Thyroid gland (tissue), 4 donors: ENCODE data around the gene ANKRD12. TPM values are rescaled to one million over a fixed set of nuclear protein-coding genes. Genes with fewer than 3 reads are reported as not detected.

ENCODE experiments used
- DNase-seq, 2 donors: peaks; one replicate each; pipeline ENCODE4 v3.0.0-alpha.2; 2019
- H3K27ac ChIP-seq, 3 donors: fragments of 200-600 bp; sonication (generic); 1 replicate in 2 of 3; 2 replicates in 1 of 3; pipeline ENCODE4 v1.5.1; 2016 to 2019; ENCODE audit warnings: mild to moderate bottlenecking in 1 of 3, moderate library complexity in 1 of 3
- H3K27me3 ChIP-seq: fragments of 200-600 bp; sonication (generic); one replicate; pipeline ENCODE4 v1.5.1; 2019
- H3K36me3 ChIP-seq, 2 donors: fragments of 200-600 bp; sonication (generic); one replicate each; pipeline ENCODE4 v1.5.1; 2016 to 2019
- H3K4me1 ChIP-seq, 2 donors: fragments of 200-600 bp; sonication (generic); one replicate each; pipeline ENCODE4 v1.5.1; 2017 to 2019
- H3K4me3 ChIP-seq, 3 donors: fragments of 200-600 bp; sonication (generic); replicated peaks in 1 of 3; 1 replicate in 2 of 3; 2 replicates in 1 of 3; pipeline ENCODE4 v1.5.1; 2016; ENCODE audit warnings: mild to moderate bottlenecking in 1 of 3
- H3K9me3 ChIP-seq: fragments of 200-600 bp; sonication (generic); one replicate; pipeline ENCODE4 v1.5.1; 2017
- POLR2A ChIP-seq, 2 donors: fragments of 450-650 bp; IDR thresholded peaks; one replicate each; pipeline ENCODE4 v1.6.1; 2017; ENCODE audit warnings: antibody characterized with exemption in 2 of 2, mild to moderate bottlenecking in 2 of 2, moderate library complexity in 1 of 2
- WGBS, 2 donors: methylation state at CpG; one replicate each; pipeline ENCODE4 v1.1.5; 2017; 5-methylcytosine and 5-hydroxymethylcytosine counted together
- intact Hi-C: fragments of 100-400 bp; cut with DNase I; formaldehyde crosslinking; loops from one replicate; pipeline ENCODE4 v1.15.1; 2023
- total RNA-seq, 4 donors: library from RNA; depleted of rRNA; stranded (reverse); fragments of >200 nt; gene quantifications; one replicate each; pipeline ENCODE4 v1.2.3, GENCODE V29; 2016
- TF ChIP-seq, protein P1 (sequence below), 6 experiments: fragments of 200-600 bp in 3 of 6; fragments of 450-650 bp in 3 of 6; sonication (generic) in 3 of 6; IDR thresholded peaks; one replicate each; pipeline ENCODE4 v1.5.1; 2016 to 2019; ENCODE audit warnings: antibody characterized with exemption in 6 of 6, mild to moderate bottlenecking in 2 of 6, inconsistent platforms in 1 of 6, moderate library complexity in 1 of 6

Gene ANKRD12
- total RNA-seq, 4 donors from 2014 or later, result 74.6 to 155 (median 109) TPM

DNA sequence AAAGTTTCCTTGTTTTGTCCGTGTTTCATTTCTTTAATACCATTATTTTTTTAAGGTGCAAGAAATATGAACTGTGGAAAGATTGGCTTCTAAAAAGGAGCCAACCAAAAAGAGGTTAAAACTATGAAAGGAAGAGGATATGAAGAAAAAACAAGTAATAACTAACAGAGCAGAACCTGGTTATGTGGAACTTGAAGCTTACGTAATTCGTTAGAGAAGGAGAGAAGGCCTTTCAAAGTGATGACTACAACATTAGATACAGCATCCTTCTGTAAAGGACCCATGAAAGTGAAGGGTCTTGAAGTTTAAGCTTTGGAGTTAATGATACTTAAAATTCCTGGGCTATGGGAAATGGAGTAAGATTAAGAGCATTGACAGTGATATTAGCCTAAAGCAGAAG is 84.5 kb downstream of the ANKRD12 start:
- Histone ChIP-seq H3K27me3 (no peaks in the 10 kb centered on the region), H3K4me1 (no peaks in the 10 kb centered on the region), H3K9me3 (no peaks in the 10 kb centered on the region), H3K36me3 (peaks cover 4 to 7% of the 10 kb centered on the region in 2 donors), H3K4me3 (no peak overlapping the region), H3K27ac (no peak overlapping the region)
- no peak for DNase-seq
- intact Hi-C loops, result no loop called here
- 76 to 78% methylated on average over 3 of the region's 3 CpGs for WGBS, 2 donors
- no peak for TF ChIP-seq POLR2A (IDR thresholded peaks at IDR 0.05)
- TF ChIP-seq, protein P1, sequence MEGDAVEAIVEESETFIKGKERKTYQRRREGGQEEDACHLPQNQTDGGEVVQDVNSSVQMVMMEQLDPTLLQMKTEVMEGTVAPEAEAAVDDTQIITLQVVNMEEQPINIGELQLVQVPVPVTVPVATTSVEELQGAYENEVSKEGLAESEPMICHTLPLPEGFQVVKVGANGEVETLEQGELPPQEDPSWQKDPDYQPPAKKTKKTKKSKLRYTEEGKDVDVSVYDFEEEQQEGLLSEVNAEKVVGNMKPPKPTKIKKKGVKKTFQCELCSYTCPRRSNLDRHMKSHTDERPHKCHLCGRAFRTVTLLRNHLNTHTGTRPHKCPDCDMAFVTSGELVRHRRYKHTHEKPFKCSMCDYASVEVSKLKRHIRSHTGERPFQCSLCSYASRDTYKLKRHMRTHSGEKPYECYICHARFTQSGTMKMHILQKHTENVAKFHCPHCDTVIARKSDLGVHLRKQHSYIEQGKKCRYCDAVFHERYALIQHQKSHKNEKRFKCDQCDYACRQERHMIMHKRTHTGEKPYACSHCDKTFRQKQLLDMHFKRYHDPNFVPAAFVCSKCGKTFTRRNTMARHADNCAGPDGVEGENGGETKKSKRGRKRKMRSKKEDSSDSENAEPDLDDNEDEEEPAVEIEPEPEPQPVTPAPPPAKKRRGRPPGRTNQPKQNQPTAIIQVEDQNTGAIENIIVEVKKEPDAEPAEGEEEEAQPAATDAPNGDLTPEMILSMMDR (IDR thresholded peaks at IDR 0.05), result no peak

DNA sequence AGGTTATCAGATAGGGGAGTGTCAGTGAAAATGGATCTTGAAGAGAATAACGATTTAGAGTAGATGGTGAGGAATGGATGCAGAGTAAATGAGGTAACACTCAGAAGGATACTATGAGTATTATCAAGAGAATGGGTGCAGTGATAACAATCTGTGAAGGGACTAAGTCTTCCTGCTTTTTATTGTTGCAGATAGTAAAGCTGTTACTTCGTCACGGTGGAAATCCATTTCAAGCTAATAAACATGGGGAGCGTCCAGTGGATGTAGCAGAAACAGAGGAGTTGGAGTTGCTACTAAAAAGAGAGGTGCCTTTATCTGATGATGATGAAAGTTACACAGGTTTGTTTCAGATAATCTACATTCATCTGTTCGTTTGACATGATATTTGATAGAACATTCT is 85.1 kb downstream of the ANKRD12 start:
- TF ChIP-seq, protein P1 (IDR thresholded peaks at IDR 0.05), result no peak
- TF ChIP-seq POLR2A (IDR thresholded peaks at IDR 0.05), result no peak
- intact Hi-C loops, result no loop called here
- Histone ChIP-seq H3K27me3 (no peaks in the 10 kb centered on the region), H3K27ac (no peak overlapping the region), H3K4me1 (no peaks in the 10 kb centered on the region), H3K9me3 (no peaks in the 10 kb centered on the region), H3K36me3 (peaks cover 4 to 7% of the 10 kb centered on the region in 2 donors), H3K4me3 (no peak overlapping the region)
- DNase-seq, result no peak
- 92 to 96% methylated on average over 5 of the region's 5 CpGs for WGBS, 2 donors

DNA sequence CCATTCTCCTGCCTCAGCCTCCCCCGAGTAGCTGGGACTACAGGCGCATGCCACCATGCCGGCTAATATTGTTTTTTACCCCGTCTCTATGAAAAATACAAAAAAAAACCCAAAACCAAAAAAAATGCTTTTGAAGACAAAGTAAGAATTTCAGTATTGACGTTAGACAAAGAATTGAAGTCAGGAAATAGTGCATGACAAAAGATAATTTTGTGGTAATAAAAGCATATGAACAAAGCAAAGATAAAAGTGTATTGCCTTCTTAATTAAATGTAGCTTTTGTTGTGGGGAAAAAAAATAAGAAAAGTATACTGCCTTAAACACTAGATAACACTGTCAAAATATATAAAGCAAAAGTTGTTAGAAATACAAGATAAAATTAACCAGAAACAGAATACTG is 86.8 kb downstream of the ANKRD12 start:
- Histone ChIP-seq H3K36me3 (peaks cover 4 to 7% of the 10 kb centered on the region in 2 donors), H3K4me3 (no peak overlapping the region), H3K4me1 (no peaks in the 10 kb centered on the region), H3K27me3 (no peaks in the 10 kb centered on the region), H3K9me3 (no peaks in the 10 kb centered on the region), H3K27ac (no peak overlapping the region)
- intact Hi-C loops, result no loop called here
- no peak for DNase-seq
- 97 to 98% methylated on average over 5 of the region's 5 CpGs for WGBS, 2 donors
- TF ChIP-seq, protein P1 (IDR thresholded peaks at IDR 0.05), result no peak
- TF ChIP-seq POLR2A (IDR thresholded peaks at IDR 0.05), result no peak

DNA sequence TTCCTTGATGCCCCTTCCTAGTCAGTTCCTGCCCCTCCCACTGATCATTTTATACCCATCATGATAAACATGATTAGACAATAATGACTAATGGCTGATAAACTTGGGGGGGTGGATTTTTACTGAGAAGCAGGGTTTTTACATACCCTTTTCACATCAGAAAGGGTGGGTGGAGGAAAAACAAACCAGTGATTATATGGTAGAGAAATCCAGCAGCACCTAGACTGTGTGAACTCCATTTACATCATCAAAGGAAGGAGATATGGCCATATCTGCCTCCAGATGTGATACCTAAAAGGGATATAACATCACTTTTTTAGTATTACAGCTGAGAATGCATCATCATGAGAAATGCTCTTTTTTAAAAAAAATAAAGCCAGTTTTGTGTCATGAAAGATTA is 89.9 kb downstream of the ANKRD12 start:
- H3K4me1 ChIP-seq, result no peaks in the 10 kb centered on the region
- no peaks in the 10 kb centered on the region for H3K9me3 ChIP-seq
- no peak overlapping the region for H3K4me3 ChIP-seq
- H3K27ac ChIP-seq, result no peak overlapping the region
- TF ChIP-seq, protein P1 (IDR thresholded peaks at IDR 0.05), result no peak
- TF ChIP-seq POLR2A (IDR thresholded peaks at IDR 0.05), result no peak
- H3K36me3 ChIP-seq, result peaks cover 4 to 7% of the 10 kb centered on the region in 2 donors
- intact Hi-C loops, result no loop called here
- no peaks in the 10 kb centered on the region for H3K27me3 ChIP-seq
- no peak for DNase-seq

DNA sequence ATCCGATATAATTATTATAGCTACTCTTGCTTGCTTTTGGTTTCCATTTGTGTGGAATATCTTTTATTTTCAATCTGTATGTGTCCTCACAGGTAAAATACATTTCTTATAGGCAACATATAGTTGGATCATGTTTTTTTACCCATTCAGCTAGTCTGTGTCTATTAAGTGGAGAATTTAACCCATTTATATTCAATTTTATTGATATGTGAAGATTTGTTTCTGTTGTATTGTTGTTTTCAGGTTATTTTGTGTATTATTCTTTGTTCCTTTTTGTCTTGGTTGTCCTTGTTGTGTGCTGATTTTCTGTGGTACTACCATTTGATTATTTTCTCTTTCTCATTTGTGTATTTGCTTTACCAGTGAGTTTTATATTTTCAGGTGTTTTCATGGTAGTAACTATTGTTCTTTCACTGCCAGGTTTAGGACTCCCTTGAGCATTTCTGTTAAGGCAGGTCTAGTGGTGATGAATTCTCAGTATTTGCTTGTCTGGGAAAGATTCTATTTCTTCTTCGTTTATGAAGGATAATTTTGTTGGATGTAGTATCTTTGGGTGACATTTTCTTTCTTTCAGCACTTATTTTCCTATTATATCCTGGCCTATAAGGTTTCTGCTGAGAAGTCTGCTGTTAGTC is 95.4 kb downstream of the ANKRD12 start:
- Histone ChIP-seq H3K4me1 (peaks cover 0 to 4% of the 10 kb centered on the region in 2 donors), H3K27ac (no peak overlapping the region), H3K4me3 (no peak overlapping the region), H3K36me3 (peaks cover 0 to 8% of the 10 kb centered on the region in 2 donors), H3K27me3 (no peaks in the 10 kb centered on the region), H3K9me3 (no peaks in the 10 kb centered on the region)
- TF ChIP-seq, protein P1 (IDR thresholded peaks at IDR 0.05), result no peak
- no peak for TF ChIP-seq POLR2A (IDR thresholded peaks at IDR 0.05)
- intact Hi-C loops, result no loop called here
- 98 to 100% methylated on average over 2 of the region's 2 CpGs for WGBS, 2 donors
- no peak for DNase-seq
